GM20431 (cell line): ENCODE results near the gene SMG7.
"Not testable (repeated sequence)": the region's sequence is repeated elsewhere in the genome, so short reads cannot be mapped to it uniquely, and the experiment has no call there.

Experiments
- in situ Hi-C: fragments of 300-500 bp; cut with MseI, MboI; formaldehyde crosslinking; loops from one replicate; pipeline ENCODE4 v1.15.0; 2020; ENCODE audit warnings: low sequenced_read_pairs; ENCODE audit not compliant: unreplicated experiment

SMG7 gene

GRCh38 chr1:183472488-183473216 is at the start of gene SMG7:
Gene SMG7 (plus strand): TSS chr1:183472499. CDS start chr1:183472621, 122 bp downstream.
- in situ Hi-C loops, result no loop called here

GRCh38 chr1:183423541-183423940 is 48.8 kb upstream of the SMG7 start:
- in situ Hi-C loops, result no loop called here

- in situ Hi-C loops, result no loop called here
These were observed 47.6 kb upstream of the SMG7 start for GRCh38 chr1:183424691-183425090.

- in situ Hi-C loops, result not testable (repeated sequence)
These were observed 44.7 kb upstream of the SMG7 start for GRCh38 chr1:183427591-183427990.

- in situ Hi-C loops, result no loop called here
These were observed 40.3 kb upstream of the SMG7 start for GRCh38 chr1:183431840-183432547.

GRCh38 chr1:183432548-183432875 is 39.8 kb upstream of the SMG7 start:
- in situ Hi-C loops, result no loop called here

- in situ Hi-C loops, result no loop called here
These were observed 38.6 kb upstream of the SMG7 start for GRCh38 chr1:183433703-183434102.

- in situ Hi-C loops, result no loop called here
These were observed 36.8 kb upstream of the SMG7 start for GRCh38 chr1:183435497-183435896.

- in situ Hi-C loops, result no loop called here
These were observed 34.2 kb upstream of the SMG7 start for GRCh38 chr1:183438060-183438459.

- in situ Hi-C loops, result no loop called here
These were observed 29.3 kb upstream of the SMG7 start for GRCh38 chr1:183443011-183443410.

- in situ Hi-C loops, result no loop called here
These were observed 28.8 kb upstream of the SMG7 start for GRCh38 chr1:183443466-183443865.

GRCh38 chr1:183444243-183444642 is 28.1 kb upstream of the SMG7 start:
- in situ Hi-C loops, result no loop called here

- in situ Hi-C loops, result no loop called here
These were observed 23.0 kb upstream of the SMG7 start for GRCh38 chr1:183449223-183449770.

GRCh38 chr1:183450093-183450492 is 22.2 kb upstream of the SMG7 start:
- in situ Hi-C loops, result no loop called here

GRCh38 chr1:183454377-183454776 is 17.9 kb upstream of the SMG7 start:
- in situ Hi-C loops, result no loop called here

GRCh38 chr1:183456826-183457225 is 15.5 kb upstream of the SMG7 start:
- in situ Hi-C loops, result no loop called here

GRCh38 chr1:183457449-183457848 is 14.8 kb upstream of the SMG7 start:
- in situ Hi-C loops, result no loop called here

GRCh38 chr1:183460596-183460995 is 11.7 kb upstream of the SMG7 start:
- in situ Hi-C loops, result no loop called here

- in situ Hi-C loops, result no loop called here
These were observed 10.9 kb upstream of the SMG7 start for GRCh38 chr1:183461350-183461749.

GRCh38 chr1:183463566-183463965 is 8.7 kb upstream of the SMG7 start:
- in situ Hi-C loops, result no loop called here

GRCh38 chr1:183466781-183467180 is 5.5 kb upstream of the SMG7 start:
- in situ Hi-C loops, result no loop called here
